Lung (tissue), 12 donors: ENCODE measurements around the gene DHRS12. TPM values are rescaled to one million over a fixed set of nuclear protein-coding genes. Genes with fewer than 3 reads are reported as not detected.

Experiments used
- ATAC-seq: fragments of 200-7000 bp; cut with Tn5 transposase; one replicate; pipeline ENCODE4 v1.9.1; 2020; ENCODE audit warnings: moderate number of reproducible peaks; ENCODE audit not compliant: insufficient read depth, low FRiP score
- DNase-seq, 3 donors: peaks; one replicate each; pipeline ENCODE4 v3.0.0-alpha.2; 2013 to 2017
- H3K27ac ChIP-seq, 2 donors: one replicate each; pipeline ENCODE4 v1.5.1; 2013; ENCODE audit warnings: mild to moderate bottlenecking in 2 of 2, moderate library complexity in 2 of 2, control low read depth in 1 of 2, inconsistent platforms in 1 of 2, low read depth in 1 of 2, low read length in 1 of 2
- H3K27me3 ChIP-seq, 3 donors: one replicate each; pipeline ENCODE4 v1.5.1; 2013; ENCODE audit warnings: low read length in 2 of 3; ENCODE audit not compliant: control insufficient read depth in 3 of 3, insufficient read depth in 3 of 3
- H3K36me3 ChIP-seq, 4 donors: one replicate each; pipeline ENCODE4 v1.5.1; 2013; ENCODE audit warnings: low read length in 4 of 4, mild to moderate bottlenecking in 1 of 4, moderate library complexity in 1 of 4; ENCODE audit not compliant: control insufficient read depth in 4 of 4, insufficient read depth in 4 of 4
- H3K4me1 ChIP-seq, 5 donors: one replicate each; pipeline ENCODE4 v1.5.1; 2013; ENCODE audit warnings: low read length in 5 of 5, mild to moderate bottlenecking in 2 of 5, moderate library complexity in 1 of 5; ENCODE audit not compliant: control insufficient read depth in 5 of 5, insufficient read depth in 5 of 5
- H3K4me3 ChIP-seq: one replicate; pipeline ENCODE4 v1.5.1; 2013; ENCODE audit warnings: mild to moderate bottlenecking, control low read depth, moderate library complexity
- H3K9ac ChIP-seq, 2 donors: one replicate each; pipeline ENCODE4 v1.5.1; 2013; ENCODE audit warnings: low read length in 2 of 2, control low read depth in 1 of 2; ENCODE audit not compliant: insufficient read depth in 1 of 2
- H3K9me3 ChIP-seq, 4 donors: one replicate each; pipeline ENCODE4 v1.5.1; 2013; ENCODE audit warnings: low read length in 3 of 4, mild to moderate bottlenecking in 1 of 4, moderate library complexity in 1 of 4; ENCODE audit not compliant: control insufficient read depth in 4 of 4, insufficient read depth in 3 of 4
- WGBS, 2 donors: extraction: QIAGEN DNeasy Blood & Tissue Kit; methylation state at CpG; one replicate each; pipeline ENCODE4 v1.1.7; 2013; 5-methylcytosine and 5-hydroxymethylcytosine counted together
- polyA plus RNA-seq, 2 donors: library from polyadenylated mRNA; stranded (reverse); fragments of 200-250 nt; gene quantifications; one replicate each; pipeline ENCODE4 v1.2.1, GENCODE V29; 2013
- total RNA-seq, 2 donors: library from RNA; depleted of rRNA in 1 of 2; stranded (reverse); fragments of >200 nt in 1 of 2; gene quantifications; one replicate each; pipeline ENCODE4 v1.2.1, GENCODE V29; 2014 to 2021
- TF ChIP-seq, protein P1 (sequence below): IDR thresholded peaks from 2 replicates; pipeline ENCODE4 v1.5.1; 2012; ENCODE audit warnings: mild to moderate bottlenecking; ENCODE audit errors: control extremely low read depth, extremely low read depth
- donor health status: control.
- donor health status: control.
- donor health status: Bipolar disorder and iron deficiency.
- donor health status: healthy.
- donor health status: DM: yes; HTN: yes; CAD: no.

Gene DHRS12
- total and polyA plus RNA-seq, 4 donors: 8.5 to 17.9 (median 12.0) TPM

- Histone ChIP-seq H3K27me3 (no peaks in the 10 kb centered on the region), H3K4me3 (no peak overlapping the region), H3K27ac (peak overlapping the region; percentile 37 to 43), H3K4me1 (peaks cover 4 to 17% (median 9%) of the 10 kb centered on the region in 5 donors), H3K9me3 (no peaks in the 10 kb centered on the region), H3K9ac (no peak overlapping the region), H3K36me3 (peaks cover 0 to 17% (median 0%) of the 10 kb centered on the region in 4 donors)
- DNase-seq: no peak
- WGBS, 2 donors: 64 to 68% methylated on average over 11 of the region's 11 CpGs
- no peak for ATAC-seq
- TF ChIP-seq, protein P1, sequence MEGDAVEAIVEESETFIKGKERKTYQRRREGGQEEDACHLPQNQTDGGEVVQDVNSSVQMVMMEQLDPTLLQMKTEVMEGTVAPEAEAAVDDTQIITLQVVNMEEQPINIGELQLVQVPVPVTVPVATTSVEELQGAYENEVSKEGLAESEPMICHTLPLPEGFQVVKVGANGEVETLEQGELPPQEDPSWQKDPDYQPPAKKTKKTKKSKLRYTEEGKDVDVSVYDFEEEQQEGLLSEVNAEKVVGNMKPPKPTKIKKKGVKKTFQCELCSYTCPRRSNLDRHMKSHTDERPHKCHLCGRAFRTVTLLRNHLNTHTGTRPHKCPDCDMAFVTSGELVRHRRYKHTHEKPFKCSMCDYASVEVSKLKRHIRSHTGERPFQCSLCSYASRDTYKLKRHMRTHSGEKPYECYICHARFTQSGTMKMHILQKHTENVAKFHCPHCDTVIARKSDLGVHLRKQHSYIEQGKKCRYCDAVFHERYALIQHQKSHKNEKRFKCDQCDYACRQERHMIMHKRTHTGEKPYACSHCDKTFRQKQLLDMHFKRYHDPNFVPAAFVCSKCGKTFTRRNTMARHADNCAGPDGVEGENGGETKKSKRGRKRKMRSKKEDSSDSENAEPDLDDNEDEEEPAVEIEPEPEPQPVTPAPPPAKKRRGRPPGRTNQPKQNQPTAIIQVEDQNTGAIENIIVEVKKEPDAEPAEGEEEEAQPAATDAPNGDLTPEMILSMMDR: no peak
Measured at GRCh38 chr13:51769455-51770127, 34.4 kb downstream of the DHRS12 start.

DNA sequence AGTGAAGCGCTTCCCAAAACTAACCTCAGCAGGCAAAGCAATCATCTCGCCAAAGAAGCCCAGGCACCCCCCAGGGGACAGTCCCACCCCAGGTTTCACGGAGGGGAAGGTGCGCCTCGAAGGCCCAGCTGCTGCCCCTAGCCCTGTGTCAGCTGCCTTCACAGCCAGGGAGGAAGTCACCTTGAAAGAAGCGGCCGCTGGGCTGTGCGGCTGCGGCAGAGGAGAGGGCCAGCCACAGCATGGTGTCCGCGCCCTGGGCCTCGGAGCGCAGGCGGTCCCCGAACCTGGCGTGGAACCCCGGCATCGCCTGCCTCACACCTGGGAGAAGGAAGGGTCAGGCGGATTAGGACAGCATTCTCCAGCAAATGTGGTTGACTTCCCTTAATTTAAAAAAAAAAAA is 35.0 kb downstream of the DHRS12 start:
- H3K9ac ChIP-seq: no peak overlapping the region
- no peaks in the 10 kb centered on the region for H3K27me3 ChIP-seq
- WGBS, 2 donors: 96% methylated on average over 19 of the region's 19 CpGs
- no peak overlapping the region for H3K4me3 ChIP-seq
- TF ChIP-seq, protein P1: no peak
- H3K36me3 ChIP-seq: peaks cover 0 to 17% (median 0%) of the 10 kb centered on the region in 4 donors
- no peak overlapping the region for H3K27ac ChIP-seq
- no peaks in the 10 kb centered on the region for H3K9me3 ChIP-seq
- DNase-seq (no peak), ATAC-seq (no peak)
- H3K4me1 ChIP-seq: peaks cover 8 to 23% (median 10%) of the 10 kb centered on the region in 5 donors

DNA sequence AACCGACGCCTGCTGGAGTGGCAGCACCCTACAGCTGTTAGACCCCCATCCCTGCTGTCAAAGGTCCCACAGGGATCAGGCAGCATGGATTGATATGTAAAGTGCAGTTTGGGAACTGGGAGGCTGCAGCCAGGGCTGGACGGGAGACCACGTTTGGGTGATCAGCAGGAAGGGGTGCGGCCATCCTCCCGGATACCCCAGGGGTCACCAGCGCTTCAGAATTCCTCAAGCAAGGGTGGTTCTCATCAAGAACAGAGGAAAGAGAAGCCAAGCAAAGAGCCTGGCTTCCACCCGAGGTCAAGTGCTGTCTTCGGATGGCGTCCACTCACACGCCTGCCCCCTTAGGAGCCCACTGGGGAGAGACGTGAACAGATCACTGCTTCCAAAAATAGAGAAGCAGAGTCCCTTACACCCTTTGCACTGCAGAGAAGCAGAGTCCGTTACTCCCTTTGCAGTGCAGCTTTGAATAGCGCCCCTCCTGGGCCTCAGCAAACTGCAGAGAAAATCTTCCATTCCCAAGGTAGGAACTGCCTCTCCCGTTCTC is 35.5 kb downstream of the DHRS12 start:
- ATAC-seq (no peak), DNase-seq (no peak)
- Histone ChIP-seq H3K4me1 (peaks cover 8 to 25% (median 12%) of the 10 kb centered on the region in 5 donors), H3K9me3 (no peaks in the 10 kb centered on the region), H3K27ac (peak overlapping the region in 1 of 2 donors; percentile 10), H3K4me3 (no peak overlapping the region), H3K27me3 (no peaks in the 10 kb centered on the region), H3K36me3 (peaks cover 0 to 14% (median 0%) of the 10 kb centered on the region in 4 donors), H3K9ac (no peak overlapping the region)
- TF ChIP-seq, protein P1: no peak
- WGBS, 2 donors: 81 to 88% methylated on average over 15 of the region's 15 CpGs
